GM12873 (cell line): ENCODE data around the gene LLCFC1.

Experiments used
- TF ChIP-seq, protein P1 (sequence below): IDR thresholded peaks from 2 replicates; pipeline ENCODE4 v1.5.1; 2012; ENCODE audit warnings: low read depth, mild to moderate bottlenecking, moderate library complexity, low read length, control low read depth; ENCODE audit not compliant: insufficient read depth; ENCODE audit errors: missing control alignments

LLCFC1 gene

DNA sequence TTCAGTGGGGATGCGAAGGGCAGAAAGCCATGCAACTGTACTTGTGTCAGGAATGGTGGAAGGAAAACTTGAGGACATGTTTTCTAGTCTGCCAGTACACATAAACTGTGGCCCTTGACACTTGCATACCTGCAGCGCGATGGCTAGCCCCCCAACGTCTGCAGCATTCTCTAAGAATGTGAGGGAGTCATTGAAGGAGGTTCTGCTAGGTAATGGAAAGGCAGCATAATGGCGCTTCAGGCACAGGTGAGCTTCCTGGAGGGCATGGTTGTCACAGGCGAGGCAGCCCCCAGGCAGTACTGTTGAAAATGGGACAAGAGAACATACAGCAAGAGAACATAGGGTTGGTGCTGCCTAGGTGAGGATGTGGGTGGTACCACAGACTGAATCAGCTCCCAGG lies 3.5 kb downstream of the LLCFC1 start:
- TF ChIP-seq, protein P1, sequence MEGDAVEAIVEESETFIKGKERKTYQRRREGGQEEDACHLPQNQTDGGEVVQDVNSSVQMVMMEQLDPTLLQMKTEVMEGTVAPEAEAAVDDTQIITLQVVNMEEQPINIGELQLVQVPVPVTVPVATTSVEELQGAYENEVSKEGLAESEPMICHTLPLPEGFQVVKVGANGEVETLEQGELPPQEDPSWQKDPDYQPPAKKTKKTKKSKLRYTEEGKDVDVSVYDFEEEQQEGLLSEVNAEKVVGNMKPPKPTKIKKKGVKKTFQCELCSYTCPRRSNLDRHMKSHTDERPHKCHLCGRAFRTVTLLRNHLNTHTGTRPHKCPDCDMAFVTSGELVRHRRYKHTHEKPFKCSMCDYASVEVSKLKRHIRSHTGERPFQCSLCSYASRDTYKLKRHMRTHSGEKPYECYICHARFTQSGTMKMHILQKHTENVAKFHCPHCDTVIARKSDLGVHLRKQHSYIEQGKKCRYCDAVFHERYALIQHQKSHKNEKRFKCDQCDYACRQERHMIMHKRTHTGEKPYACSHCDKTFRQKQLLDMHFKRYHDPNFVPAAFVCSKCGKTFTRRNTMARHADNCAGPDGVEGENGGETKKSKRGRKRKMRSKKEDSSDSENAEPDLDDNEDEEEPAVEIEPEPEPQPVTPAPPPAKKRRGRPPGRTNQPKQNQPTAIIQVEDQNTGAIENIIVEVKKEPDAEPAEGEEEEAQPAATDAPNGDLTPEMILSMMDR, result no peak

DNA sequence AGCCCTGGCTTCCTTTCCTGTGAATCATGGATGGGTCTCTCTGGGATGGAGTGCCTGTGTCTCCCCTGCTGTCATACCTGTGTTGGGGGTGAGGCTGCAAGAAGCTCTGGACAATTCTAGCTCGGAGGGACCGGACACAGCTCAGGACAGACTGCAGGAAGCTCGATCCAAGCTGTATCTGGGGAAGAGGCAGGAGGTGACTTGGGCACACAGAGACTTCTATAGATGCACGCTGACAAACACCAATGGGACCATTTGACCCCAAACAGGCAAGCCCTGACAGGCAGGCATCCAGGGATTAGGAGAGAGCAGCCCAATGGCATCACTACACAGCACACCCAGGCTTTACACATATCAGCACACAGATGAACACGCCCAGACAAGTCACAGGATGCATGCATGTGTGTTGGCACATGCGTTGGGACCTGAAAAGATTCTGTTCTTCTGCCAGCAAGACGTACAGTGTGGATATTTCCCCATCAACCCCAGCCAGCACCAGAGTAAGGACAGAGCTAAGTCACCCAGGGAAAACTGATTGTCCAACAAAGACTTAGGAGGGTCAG lies 4.5 kb downstream of the LLCFC1 start:
- TF ChIP-seq, protein P1, result no peak

DNA sequence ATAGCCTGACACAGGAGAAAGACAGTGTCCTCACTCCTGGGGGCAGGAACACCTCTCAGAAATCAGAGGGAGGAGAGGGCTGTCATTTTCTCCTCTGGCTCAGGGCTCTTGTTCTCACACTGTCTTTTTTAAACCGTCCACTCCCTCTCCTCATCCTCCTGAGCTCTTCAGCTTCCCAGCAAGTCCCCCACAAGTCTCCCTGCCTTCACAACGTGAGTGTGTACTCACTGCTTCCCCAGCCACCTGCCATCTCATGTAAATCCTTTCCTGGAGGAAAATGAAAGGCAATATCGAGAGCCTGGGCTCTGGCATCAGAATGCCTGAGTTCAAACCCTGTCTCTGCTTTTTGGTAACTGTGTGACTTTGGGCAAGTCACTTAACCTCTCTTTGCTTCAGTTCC lies 5.7 kb downstream of the LLCFC1 start:
- TF ChIP-seq, protein P1, result no peak

DNA sequence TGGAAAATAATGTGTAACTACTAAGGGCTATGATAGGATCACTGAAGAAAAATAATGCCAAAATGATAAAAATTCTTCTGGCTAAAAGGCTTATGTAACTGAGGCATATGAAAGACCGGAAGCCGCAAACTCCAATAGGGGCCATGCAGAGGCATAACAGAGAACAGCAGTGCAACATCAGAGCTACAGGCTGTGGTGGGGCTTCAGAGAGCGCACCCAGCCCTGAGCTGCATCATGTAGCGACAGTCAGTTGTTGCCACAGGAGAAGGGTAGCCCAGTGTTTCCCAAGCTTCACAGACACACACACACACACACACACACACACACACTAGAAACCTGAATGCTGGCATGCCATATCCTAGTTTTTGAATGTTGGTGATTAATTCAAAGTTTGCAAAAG lies 9.3 kb downstream of the LLCFC1 start:
- TF ChIP-seq, protein P1, result no peak

DNA sequence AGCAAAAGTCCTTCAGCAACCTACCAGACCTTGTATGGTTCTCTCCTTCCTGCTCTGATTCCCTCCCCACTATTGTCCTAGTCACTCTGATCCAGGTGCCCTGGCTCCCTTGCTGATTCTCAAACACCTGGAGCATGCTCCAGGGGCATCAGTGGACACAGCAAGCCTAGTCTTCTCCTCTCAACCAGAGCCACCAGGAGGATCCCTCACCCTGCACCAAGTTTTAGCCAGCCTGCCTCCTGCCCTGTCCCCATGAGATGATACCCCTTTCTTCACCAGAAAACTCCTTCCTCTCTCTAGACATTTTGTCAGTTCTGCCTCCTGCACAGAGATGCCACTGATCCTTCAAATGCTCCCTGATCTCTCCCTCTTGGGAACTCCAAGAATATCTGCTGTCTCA lies 11.0 kb downstream of the LLCFC1 start:
- TF ChIP-seq, protein P1, result no peak

DNA sequence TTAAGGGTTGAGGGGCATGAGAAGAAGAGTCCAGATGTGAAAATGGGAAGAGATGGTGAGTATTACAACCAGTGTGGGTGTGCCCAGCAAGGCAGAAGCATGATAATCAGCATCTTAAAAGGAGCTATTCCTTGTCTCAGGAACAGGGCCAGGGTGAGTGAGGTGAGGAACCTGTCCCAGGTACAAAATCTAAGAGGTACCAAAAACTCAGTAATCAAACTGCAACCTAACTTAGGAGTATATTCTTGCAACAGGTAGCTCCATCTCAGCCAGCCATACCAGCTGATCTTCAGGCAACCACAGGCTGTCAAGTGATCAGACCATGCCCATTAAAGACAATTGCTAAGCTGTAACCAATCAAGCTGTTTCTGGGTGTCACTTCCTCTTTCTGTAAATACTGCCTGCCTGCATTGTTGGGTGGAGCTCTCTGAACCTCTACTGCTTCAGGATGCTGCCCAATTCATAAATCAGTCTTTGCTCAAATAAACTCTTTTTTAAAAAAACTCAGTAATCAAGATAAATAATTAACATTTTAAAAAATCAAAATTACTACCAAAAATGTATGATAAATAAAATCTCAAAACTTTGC lies 15.5 kb downstream of the LLCFC1 start:
- TF ChIP-seq, protein P1, result no peak

DNA sequence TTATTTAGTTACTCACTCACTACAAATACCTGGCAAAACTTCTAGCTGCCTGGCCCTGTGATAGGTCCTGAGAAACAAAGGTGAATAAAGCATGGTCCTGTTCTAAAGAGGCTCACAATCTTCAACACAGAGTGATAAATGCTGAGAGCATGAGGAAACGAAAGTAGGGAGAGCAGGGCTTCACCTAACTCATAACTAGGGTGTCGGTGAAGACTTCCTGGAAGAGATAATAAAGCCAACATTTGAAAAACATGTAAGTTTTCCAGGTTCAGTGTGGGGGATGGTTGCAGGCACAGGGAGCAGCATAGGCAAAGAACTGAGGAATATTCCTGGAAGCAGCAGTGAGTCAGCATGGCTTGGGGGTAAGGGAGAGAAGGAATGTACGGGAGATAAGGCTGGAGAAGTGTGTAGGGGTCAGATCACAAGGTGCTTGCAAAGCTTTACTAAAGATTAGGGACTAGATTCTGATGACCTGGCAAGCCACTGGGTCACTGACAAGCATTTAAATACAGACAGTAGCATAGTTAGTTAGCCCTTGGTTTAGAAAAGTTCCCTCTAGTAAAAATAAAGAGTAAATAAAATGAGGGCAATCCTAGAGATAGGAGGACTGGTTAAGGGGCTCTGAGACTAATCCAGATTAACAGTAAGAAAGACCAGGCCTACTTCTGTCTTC lies 17.8 kb downstream of the LLCFC1 start:
- TF ChIP-seq, protein P1, result no peak
